GM21786 (cell line): ENCODE results near the gene AADAT.

Source experiments
- ATAC-seq: cut with Tn5 transposase; IDR thresholded peaks from one replicate; pipeline ENCODE4 v1.9.1; 2021; ENCODE audit not compliant: unreplicated experiment

AADAT gene

DNA sequence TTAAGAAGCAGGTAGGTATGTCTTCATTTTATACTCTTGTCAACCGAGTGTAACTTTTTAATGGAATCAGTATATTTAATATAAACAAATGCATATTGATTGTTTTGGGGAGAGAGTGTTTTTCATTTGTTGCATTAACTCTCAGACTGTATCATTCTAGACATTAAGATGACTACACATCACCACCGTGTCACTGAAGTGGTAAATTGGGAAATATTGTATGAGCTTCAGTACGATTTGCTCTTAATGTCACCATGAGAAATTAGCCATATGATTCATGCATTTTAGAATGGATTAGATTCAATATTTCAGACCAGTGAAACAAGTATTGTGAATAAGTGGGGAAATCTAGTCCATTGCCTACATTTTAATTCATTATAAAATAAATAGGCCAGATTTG, 53.9 kb downstream of the AADAT start:
- ATAC-seq = no peak

DNA sequence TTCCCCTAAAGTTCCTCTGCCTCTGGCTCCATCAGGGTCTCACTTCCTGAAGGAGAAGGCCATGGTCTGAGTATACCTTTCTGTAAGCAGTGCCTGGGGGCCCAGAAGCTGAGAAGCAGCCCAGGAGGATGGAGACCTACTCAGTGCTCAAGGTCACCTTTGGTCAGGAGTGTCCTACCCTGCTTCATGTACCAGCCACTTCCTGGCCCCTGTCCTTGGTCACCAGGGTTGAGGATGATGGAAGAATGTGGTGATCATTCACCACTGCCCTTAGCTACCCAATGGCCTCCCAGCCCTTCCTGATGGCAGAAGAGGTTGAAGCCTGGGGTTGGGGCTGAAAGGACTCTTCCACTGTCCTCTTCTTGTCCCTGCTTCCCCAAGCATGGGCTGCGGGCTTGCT, 54.5 kb downstream of the AADAT start:
- ATAC-seq = no peak

DNA sequence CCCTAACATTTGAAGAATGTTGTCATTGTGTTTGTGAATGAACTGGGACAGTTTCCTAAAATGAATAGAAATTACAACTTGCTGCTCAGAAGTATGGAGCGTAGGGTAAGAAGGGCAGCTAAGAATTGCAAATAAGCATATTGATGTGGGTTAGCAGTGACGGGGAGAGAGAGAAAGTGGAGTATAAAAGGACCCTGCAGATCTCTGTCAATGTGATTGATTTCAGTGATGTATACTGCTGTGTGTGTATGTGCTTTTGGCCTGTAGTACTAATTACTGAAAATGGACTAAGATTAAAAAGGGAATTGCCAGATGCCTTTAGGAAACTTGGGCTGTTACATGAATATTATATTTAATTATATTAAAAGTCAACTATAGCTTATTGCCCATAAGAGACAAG, 55.8 kb downstream of the AADAT start:
- ATAC-seq = no peak

DNA sequence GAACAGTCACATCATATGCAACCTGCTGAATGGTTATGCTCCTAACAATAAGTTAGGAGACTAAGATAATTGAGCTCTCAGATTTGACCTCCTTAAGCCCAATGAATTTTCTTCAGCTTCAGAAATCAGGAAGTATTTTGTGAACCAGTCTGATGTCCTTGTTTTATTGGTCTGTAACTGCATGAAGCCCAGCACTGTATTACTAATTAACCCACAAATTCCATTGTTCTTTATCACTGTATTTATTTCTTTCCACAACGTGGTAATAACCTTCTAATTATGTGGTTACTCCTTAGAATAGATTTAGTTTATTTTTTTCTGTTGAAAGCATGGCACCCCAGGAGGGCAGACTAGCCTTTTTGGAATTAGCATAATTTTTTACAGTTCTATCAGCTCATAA, 59.6 kb downstream of the AADAT start:
- no peak for ATAC-seq

DNA sequence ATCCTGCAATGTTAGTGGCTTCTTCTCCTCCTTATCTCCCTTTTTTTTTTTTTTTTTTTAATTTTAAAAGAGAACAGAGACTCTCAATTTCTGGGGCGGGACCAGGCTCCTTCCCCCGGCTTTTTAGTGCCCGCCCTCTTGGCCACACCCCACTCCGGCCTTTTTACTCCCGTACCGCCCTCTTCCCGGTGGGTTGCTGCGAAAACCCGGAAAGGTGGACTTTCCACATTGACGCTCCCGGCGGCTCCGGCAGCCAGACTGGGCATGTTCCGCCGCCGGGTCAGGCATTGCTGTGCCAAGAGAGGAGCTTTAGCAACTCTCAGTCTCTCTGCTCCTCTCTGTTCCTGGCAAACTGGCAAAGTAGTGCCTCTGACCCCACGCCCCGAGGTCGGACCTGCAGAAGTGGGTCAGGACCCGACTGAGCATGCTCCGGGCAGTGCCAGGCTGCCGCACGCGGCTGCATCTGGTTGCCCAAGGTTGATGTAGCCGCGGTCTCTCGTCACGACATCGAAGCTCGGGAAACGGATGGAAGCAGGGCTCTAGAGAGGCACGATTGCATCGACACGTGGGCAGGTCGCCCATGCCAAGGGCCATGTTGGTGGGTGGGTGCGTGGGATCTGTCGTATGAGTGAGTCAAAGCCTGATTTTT, 62.5 kb downstream of the AADAT start:
- peak; percentile 67 for ATAC-seq

DNA sequence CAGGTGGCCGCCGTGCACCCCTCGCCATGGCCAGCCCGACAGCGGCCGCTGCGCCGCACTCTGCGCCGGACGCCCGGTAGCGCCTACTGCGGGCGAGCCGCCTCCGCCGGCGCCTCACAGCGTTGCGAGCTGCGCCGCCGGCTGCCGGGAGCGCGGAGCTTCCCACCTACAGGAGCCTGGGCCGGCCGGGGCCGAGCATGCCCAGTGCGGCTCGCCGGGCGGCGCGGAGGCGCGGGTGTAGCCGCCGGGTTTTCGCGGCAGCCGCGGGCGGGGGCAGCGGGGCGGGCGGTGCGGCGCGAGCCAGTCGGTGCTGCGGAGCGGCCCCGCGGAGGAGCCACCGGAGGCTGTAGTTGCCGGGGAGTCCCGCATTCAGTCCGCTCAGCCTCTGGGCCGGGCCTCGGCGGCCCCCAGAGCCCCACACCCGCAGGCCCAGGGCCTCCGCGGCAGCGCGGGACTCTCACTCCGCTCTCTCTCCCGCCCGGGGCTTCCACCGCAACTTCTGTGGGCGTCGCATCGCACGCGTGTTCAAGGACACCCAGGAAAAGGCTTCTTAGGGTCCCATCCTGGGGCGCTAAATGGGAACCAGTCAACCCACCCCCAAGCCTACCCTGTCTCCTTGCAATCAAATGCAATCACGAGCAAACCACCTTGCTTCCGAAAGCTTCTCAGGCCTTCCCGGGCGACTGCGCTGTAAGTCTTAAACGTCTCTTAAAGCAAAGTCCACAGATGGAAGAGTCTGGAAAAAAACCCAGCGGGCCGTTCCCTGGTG, 63.3 kb downstream of the AADAT start, which contains the start of gene MFAP3L:
Gene MFAP3L, minus strand, starts transcription at position 143 of the 769 bp plus-strand sequence. CDS start 20,518 bp downstream, outside the sequence.
- peak; percentile 79 for ATAC-seq

DNA sequence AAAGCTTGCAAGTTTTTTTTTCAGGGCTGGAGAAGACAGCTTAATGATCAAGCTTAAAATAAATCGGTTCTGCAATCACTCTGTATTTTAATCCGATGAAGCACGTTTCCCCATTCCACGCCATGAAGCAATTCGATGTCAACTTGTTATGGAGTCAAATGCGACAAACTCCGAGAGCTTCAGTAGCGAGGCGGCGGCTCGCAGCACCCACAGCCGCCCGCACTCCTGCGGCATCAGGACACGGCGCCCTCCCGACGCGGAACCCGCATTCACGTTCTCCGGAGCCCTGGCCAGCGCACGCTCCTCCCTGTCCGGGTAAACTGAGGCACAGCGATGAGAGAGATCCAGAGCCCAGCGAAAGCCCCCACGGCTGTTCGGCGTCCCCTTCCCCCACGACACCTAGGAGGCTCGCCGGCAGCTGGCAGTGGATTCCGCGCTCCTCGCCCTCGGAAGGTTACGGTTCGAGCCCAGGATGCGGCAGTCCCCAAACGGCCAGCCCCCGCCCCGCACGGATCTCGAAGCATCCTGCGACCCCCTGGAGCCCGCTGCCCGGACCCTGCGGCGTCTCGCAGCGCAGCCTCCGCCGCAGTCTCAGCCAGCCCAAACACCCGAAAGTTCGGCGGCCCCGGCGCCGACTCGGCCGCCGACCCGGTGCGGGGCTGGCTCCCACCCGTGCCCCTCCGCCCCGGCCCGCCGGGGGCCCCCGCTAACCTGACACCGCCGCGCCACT, 64.1 kb downstream of the AADAT start:
- ATAC-seq = no peak

DNA sequence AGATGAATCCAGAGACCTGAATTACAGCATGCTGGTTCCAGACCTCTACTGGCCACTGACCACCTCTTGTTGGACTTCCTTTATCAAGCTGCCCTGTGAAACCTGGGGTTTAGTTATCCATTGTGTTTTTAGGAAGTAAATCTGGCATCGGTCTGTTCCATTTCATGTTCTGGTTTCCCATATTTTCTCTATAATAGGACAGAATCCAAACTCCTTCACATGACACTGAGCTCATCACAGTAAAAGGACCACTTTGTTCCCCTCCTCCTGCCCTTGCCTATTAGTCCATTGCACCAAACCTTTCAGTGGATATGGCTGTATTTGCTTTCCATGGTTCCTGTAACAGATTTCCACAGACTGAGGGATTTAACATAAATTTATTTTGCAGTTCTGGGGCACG, 67.5 kb downstream of the AADAT start:
- no peak for ATAC-seq

DNA sequence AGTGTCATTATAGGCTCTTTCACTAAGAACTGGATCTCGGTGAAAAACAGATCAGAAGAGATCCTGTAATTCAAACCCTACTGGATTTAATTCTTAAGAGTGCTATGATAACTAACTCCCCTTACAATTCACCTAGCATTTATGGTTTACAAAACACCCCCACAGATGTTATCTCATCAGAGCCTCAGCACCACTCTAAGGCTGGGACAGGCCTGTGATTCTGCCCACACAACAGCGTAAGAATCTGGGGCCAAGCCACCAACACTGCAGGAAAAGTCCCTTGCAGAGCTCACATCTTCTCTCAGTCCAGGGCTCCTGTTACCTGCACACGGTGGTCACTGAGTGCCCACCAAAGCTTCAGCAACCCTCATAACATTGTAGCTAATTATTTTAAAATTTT, 72.5 kb downstream of the AADAT start:
- no peak for ATAC-seq

DNA sequence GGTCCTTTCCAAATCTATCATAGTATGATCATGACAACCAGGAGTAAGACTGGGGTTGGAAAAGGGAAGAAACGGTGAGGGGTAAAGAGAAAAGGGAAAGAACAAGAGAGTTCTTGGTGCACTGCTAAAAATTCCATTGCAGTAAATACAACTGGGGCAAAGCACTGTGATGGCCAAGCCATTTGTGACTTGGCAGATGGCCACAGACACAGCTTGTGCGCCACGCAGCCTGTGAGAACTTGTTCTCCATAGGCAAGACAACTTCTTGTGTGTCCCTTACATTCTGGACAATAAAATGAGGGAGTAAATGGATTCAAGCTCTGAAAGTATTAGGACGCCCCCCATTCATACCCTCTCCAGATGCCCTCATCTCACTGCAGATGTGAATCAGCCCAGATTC, 74.5 kb downstream of the AADAT start:
- ATAC-seq = no peak

DNA sequence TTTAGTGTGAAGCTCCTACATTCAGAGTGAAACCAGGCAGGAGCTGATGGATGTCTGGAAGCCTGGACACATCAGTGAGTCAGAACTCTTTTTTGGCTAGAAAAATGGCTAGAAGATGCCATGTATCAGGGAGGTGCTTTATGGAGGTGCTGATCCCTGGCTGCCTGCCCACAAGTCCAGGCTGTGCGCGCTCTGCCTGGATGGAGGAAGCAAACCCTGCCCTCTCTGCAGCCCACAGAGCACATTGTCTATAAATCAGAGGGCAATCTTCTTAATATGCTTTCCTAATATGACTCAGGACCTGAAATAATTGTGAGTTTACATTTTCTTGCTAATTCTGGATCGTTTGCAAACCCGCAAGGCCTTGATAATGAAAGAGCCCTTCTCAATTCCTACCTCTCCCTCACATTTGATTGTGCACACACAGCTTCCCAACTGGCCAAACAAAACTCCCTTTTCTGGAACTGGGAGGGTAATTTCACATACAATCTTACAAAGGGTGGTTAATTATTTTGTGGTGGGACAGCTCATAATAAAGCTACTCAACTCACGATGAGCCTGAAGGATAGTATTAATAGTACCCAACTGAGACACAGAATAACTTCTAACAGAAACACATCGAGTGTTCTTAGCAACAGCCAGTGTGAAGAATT, 75.3 kb downstream of the AADAT start:
- ATAC-seq = no peak

DNA sequence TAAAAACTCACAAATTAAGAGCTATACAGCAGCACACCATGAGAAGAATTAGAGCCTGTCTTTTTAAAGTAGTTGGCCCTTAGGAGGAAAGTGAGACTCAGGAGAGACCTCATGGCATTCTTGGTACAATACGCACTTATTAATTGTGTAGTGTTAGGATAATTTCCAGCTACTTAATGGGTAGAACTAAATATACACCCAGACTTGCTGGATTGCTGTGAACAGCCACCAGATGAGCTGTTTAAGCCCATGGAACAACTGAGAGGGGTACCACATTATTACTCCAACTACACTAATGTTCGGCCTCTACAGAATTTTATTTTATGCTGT, 77.2 kb downstream of the AADAT start:
- no peak for ATAC-seq

DNA sequence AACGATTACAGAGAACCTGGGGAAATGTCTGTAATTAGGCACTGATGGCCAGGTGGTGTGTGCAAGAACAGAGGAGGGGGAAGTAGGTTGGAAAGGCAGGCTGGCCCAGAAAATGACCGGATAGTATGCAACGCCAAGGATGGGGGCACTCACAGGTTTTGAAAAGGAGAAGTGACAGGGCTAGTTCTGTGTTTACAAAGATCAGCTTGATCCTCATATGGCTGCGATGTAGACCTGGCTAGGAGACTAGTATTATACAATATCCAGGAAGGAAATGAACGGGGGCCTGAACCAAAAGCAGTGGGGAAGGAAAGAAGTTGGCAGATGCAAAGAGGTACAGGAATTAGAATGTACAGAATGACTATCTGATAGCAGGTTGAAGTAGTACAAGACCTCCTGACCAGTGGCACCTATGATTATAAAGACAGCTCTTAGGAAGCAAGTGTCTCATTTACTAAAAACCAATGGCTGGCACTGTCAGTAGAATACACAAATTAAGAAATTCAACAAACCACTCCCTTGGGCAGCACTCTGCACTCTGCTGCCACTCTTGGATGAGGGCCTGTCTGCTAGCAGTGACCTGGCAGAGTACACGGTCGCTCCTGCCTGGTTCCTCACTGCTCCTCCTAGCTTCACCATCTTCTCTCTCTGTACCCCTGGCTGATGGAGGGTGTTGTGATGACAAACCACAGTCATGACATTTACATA, 77.7 kb downstream of the AADAT start:
- no peak for ATAC-seq
